ENCODE results near the gene TCF25.

DNA sequence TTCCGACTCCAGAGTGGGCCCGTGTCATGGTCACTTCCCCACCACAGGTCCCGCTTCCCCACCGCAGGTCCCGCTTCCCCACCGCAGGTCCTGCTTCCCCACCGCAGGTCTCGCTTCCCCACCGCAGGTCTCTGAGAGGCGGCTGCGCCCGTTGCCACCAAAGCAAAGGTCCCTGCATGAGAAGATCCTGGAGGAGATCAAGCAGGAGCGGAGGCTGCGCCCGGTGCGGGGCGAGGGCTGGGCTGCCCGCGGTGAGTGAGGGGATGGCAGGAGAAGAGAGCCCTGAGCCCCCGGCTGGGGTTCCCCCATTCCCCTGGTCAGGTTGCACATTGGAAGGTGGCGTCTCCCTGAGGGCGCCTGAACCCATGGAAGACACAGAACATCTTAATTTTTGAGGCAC lies 17.4 kb upstream of the TCF25 start:
- TF ChIP-seq POLR2A (IDR thresholded peaks at IDR 0.05): no peak
- TF ChIP-seq, protein P1, sequence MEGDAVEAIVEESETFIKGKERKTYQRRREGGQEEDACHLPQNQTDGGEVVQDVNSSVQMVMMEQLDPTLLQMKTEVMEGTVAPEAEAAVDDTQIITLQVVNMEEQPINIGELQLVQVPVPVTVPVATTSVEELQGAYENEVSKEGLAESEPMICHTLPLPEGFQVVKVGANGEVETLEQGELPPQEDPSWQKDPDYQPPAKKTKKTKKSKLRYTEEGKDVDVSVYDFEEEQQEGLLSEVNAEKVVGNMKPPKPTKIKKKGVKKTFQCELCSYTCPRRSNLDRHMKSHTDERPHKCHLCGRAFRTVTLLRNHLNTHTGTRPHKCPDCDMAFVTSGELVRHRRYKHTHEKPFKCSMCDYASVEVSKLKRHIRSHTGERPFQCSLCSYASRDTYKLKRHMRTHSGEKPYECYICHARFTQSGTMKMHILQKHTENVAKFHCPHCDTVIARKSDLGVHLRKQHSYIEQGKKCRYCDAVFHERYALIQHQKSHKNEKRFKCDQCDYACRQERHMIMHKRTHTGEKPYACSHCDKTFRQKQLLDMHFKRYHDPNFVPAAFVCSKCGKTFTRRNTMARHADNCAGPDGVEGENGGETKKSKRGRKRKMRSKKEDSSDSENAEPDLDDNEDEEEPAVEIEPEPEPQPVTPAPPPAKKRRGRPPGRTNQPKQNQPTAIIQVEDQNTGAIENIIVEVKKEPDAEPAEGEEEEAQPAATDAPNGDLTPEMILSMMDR (IDR thresholded peaks at IDR 0.05): no peak

All from esophagus squamous epithelium (tissue), 4 donors.